ENCODE data around the gene SLC9C1. TPM values are rescaled to one million over a fixed set of nuclear protein-coding genes. Genes with fewer than 3 reads are reported as not detected.

The SLC9C1 gene
- total and polyA plus RNA-seq, 2 of the 4 experiments (the other 2 are of a cell fraction): not detected

- Histone ChIP-seq H3K4me2 (ENCODE audit: low read depth, low read length) (no peak overlapping the region), H2BK120ac (ENCODE audit: low read depth, low read length) (no peak overlapping the region), H4K5ac (ENCODE audit: low read depth, low read length) (no peak overlapping the region), H2BK20ac (ENCODE audit: low read depth, low read length) (no peak overlapping the region), H2AK9ac (replicated peaks; ENCODE audit: low read depth, low read length, poor library complexity) (no peak overlapping the region), H3K27me3 (ENCODE audit: control insufficient read depth, insufficient read depth, low read length) (no peaks in the 10 kb centered on the region), H3K56ac (ENCODE audit: extremely low read depth, insufficient read depth, low read length) (no peak overlapping the region), H3K9ac (ENCODE audit: low read depth, low read length) (no peak overlapping the region), H2AFZ (replicated peaks; ENCODE audit: low read length, poor library complexity) (no peak overlapping the region), H3K4ac (ENCODE audit: low read depth, low read length) (no peak overlapping the region), H3K4me1 (ENCODE audit: control insufficient read depth, insufficient read depth, low read length) (no peaks in the 10 kb centered on the region), H3K9me3 (ENCODE audit: control insufficient read depth, insufficient read depth, low read length) (no peaks in the 10 kb centered on the region), H3K79me1 (ENCODE audit: low read depth in 1 of 2, low read length in 2 of 2) (peaks cover 0 to 5% of the 10 kb centered on the region in 2 experiments; a peak in 1 of 4 replicates), H4K91ac (ENCODE audit: insufficient read depth, low read depth, low read length) (no peak overlapping the region), H3K14ac (replicated peaks; ENCODE audit: low read depth, low read length) (no peak overlapping the region), H2AK5ac (ENCODE audit: low read depth, low read length) (no peak overlapping the region), H3K9me1 (ENCODE audit: insufficient read depth, low read length) (no peaks in the 10 kb centered on the region), H3K23ac (ENCODE audit: low read depth, low read length) (no peak overlapping the region), H3K18ac (ENCODE audit: low read depth, low read length) (no peak overlapping the region), H4K20me1 (ENCODE audit: insufficient read depth, low read length) (no peaks in the 10 kb centered on the region), H3K36me3 (ENCODE audit: control insufficient read depth, insufficient read depth, low read length) (peaks cover 6% of the 10 kb centered on the region), H3K4me3 (ENCODE audit: insufficient read depth, low read depth, low read length) (no peak overlapping the region), H2BK15ac (ENCODE audit: low read depth, low read length) (no peak overlapping the region), H2BK5ac (ENCODE audit: low read depth, low read length, poor library complexity, severe bottlenecking) (no peak overlapping the region), H4K8ac (ENCODE audit: low read depth in 2 of 2, low read length in 2 of 2) (no peak overlapping the region), H3K27ac (ENCODE audit: insufficient read depth, low read length) (no peak overlapping the region)
- POLR2A ChIA-PET (ENCODE audit: unreplicated experiment): no interaction called here
- dilution Hi-C loops (cut with HindIII; ENCODE audit: low sequenced_read_pairs, unreplicated experiment): no loop called here
- intact Hi-C loops (cut with micrococcal nuclease): no loop called here
- CTCF ChIA-PET: no interaction called here
- whole genome bisulfite sequencing, 2 experiments (ENCODE audit: extremely low coverage in 2 of 2, insufficient read length in 1 of 2): 100% methylated on average over 1 of the region's 6 CpGs; no CpG with 5 or more reads in 1 of the 2 experiments
- in situ Hi-C loops (cut with MboI; ENCODE audit: low sequenced_read_pairs): no loop called here
- no peak for DNase-seq
- no peak for ATAC-seq (ENCODE audit: low read depth)
- TF ChIP-seq CEBPB (IDR thresholded peaks at IDR 0.05; ENCODE audit: low read depth, low read length) (no peak), CHD1 (IDR thresholded peaks at IDR 0.05; ENCODE audit: low read depth, low read length) (no peak), RCOR1 (IDR thresholded peaks at IDR 0.05; ENCODE audit: insufficient replicate concordance, low read length) (no peak), ELK1 (IDR thresholded peaks at IDR 0.05; ENCODE audit: borderline replicate concordance, low read depth, low read length) (no peak), MAZ (IDR thresholded peaks at IDR 0.05; ENCODE audit: borderline replicate concordance, low read depth, low read length) (no peak), FOS (IDR thresholded peaks at IDR 0.05; ENCODE audit: low read depth, low read length) (no peak), MAFK (IDR thresholded peaks at IDR 0.05; ENCODE audit: low read depth, low read length) (no peak), SMC3 (IDR thresholded peaks at IDR 0.05; ENCODE audit: low read depth, low read length) (no peak), BHLHE40 (IDR thresholded peaks at IDR 0.05; ENCODE audit: low read depth, low read length) (no peak), RAD21 (IDR thresholded peaks at IDR 0.05; ENCODE audit: low read length) (no peak), NFE2L2 (IDR thresholded peaks at IDR 0.05; ENCODE audit: low read depth, low read length) (no peak), RFX5 (IDR thresholded peaks at IDR 0.05; ENCODE audit: low read depth, low read length) (no peak), POLR2A (IDR thresholded peaks at IDR 0.05; ENCODE audit: low read depth, low read length) (no peak), MXI1 (IDR thresholded peaks at IDR 0.05; ENCODE audit: borderline replicate concordance, low read depth, low read length) (no peak)
- TF ChIP-seq, protein P1, sequence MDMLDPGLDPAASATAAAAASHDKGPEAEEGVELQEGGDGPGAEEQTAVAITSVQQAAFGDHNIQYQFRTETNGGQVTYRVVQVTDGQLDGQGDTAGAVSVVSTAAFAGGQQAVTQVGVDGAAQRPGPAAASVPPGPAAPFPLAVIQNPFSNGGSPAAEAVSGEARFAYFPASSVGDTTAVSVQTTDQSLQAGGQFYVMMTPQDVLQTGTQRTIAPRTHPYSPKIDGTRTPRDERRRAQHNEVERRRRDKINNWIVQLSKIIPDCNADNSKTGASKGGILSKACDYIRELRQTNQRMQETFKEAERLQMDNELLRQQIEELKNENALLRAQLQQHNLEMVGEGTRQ (IDR thresholded peaks at IDR 0.05; ENCODE audit: low read depth, low read length): no peak
- TF ChIP-seq, protein P2, sequence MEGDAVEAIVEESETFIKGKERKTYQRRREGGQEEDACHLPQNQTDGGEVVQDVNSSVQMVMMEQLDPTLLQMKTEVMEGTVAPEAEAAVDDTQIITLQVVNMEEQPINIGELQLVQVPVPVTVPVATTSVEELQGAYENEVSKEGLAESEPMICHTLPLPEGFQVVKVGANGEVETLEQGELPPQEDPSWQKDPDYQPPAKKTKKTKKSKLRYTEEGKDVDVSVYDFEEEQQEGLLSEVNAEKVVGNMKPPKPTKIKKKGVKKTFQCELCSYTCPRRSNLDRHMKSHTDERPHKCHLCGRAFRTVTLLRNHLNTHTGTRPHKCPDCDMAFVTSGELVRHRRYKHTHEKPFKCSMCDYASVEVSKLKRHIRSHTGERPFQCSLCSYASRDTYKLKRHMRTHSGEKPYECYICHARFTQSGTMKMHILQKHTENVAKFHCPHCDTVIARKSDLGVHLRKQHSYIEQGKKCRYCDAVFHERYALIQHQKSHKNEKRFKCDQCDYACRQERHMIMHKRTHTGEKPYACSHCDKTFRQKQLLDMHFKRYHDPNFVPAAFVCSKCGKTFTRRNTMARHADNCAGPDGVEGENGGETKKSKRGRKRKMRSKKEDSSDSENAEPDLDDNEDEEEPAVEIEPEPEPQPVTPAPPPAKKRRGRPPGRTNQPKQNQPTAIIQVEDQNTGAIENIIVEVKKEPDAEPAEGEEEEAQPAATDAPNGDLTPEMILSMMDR (conservative IDR thresholded peaks at IDR 0.05; ENCODE audit: low read depth, low read length): no peak
- no TSS peak for BruUV-seq (replicated peaks)
These were observed 178.8 kb downstream of the SLC9C1 start for GRCh38 chr3:112115161-112115739.

Data from IMR-90 (cell line).